ENCODE measurements around the gene HLCS.

HLCS gene

GRCh38 chr21:36879827-36880226, 86.6 kb downstream of the HLCS start:
- DNase-seq: no peak

GRCh38 chr21:36877741-36878140, 88.7 kb downstream of the HLCS start:
- DNase-seq: no peak

GRCh38 chr21:36874665-36875064, 91.8 kb downstream of the HLCS start:
- DNase-seq: no peak

GRCh38 chr21:36873513-36873912, 93.0 kb downstream of the HLCS start:
- DNase-seq: no peak

- no peak for DNase-seq
Measured at GRCh38 chr21:36867291-36867905, 99.1 kb downstream of the HLCS start.

- no peak for DNase-seq
Measured at GRCh38 chr21:36866419-36866818, 100.0 kb downstream of the HLCS start.

- DNase-seq: no peak
Measured at GRCh38 chr21:36864974-36865373, 101.5 kb downstream of the HLCS start.

- no peak for DNase-seq
Measured at GRCh38 chr21:36863260-36863659, 103.2 kb downstream of the HLCS start.

GRCh38 chr21:36861595-36862323, 104.7 kb downstream of the HLCS start:
- no peak for DNase-seq

- DNase-seq: no peak
Measured at GRCh38 chr21:36860736-36861594, 105.5 kb downstream of the HLCS start.

GRCh38 chr21:36859744-36860501, 106.5 kb downstream of the HLCS start:
- no peak for DNase-seq

- no peak for DNase-seq
Measured at GRCh38 chr21:36858320-36858957, 108.0 kb downstream of the HLCS start.

GRCh38 chr21:36856643-36857042, 109.8 kb downstream of the HLCS start:
- no peak for DNase-seq

- DNase-seq: peak; percentile 85
Measured at GRCh38 chr21:36854391-36854790, 112.1 kb downstream of the HLCS start.

- DNase-seq: no peak
Measured at GRCh38 chr21:36852864-36853263, 113.6 kb downstream of the HLCS start.

GRCh38 chr21:36852293-36852692, 114.2 kb downstream of the HLCS start:
- DNase-seq: no peak

GRCh38 chr21:36851121-36851520, 115.3 kb downstream of the HLCS start:
- DNase-seq: no peak

GRCh38 chr21:36850372-36850771, 116.1 kb downstream of the HLCS start:
- DNase-seq: no peak

- no peak for DNase-seq
Measured at GRCh38 chr21:36849461-36850105, 116.9 kb downstream of the HLCS start.

GRCh38 chr21:36848730-36849274, 117.7 kb downstream of the HLCS start:
- no peak for DNase-seq

- DNase-seq: no peak
Measured at GRCh38 chr21:36847189-36847588, 119.3 kb downstream of the HLCS start.

GRCh38 chr21:36846631-36847030, 119.8 kb downstream of the HLCS start:
- DNase-seq: no peak
